PC-9 (cell line): ENCODE results near the gene CLNK.

Source experiments
- EZH2 ChIP-seq: fragments of 200-600 bp; sonication (generic); IDR thresholded peaks from 2 replicates; pipeline ENCODE4 v1.8.0; 2017; ENCODE audit warnings: antibody characterized with exemption, low read depth
- TF ChIP-seq, protein P1 (sequence below): fragments of 200-600 bp; sonication (generic); conservative IDR thresholded peaks from 2 replicates; pipeline ENCODE4 v1.6.1; 2017; ENCODE audit warnings: mixed run types, antibody characterized with exemption, mild to moderate bottlenecking, moderate library complexity

- TF ChIP-seq EZH2, result no peak
- TF ChIP-seq, protein P1, sequence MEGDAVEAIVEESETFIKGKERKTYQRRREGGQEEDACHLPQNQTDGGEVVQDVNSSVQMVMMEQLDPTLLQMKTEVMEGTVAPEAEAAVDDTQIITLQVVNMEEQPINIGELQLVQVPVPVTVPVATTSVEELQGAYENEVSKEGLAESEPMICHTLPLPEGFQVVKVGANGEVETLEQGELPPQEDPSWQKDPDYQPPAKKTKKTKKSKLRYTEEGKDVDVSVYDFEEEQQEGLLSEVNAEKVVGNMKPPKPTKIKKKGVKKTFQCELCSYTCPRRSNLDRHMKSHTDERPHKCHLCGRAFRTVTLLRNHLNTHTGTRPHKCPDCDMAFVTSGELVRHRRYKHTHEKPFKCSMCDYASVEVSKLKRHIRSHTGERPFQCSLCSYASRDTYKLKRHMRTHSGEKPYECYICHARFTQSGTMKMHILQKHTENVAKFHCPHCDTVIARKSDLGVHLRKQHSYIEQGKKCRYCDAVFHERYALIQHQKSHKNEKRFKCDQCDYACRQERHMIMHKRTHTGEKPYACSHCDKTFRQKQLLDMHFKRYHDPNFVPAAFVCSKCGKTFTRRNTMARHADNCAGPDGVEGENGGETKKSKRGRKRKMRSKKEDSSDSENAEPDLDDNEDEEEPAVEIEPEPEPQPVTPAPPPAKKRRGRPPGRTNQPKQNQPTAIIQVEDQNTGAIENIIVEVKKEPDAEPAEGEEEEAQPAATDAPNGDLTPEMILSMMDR, result no peak
These were observed 221.7 kb downstream of the CLNK start for GRCh38 chr4:10462876-10463275.
